HL-60 (cell line): ENCODE measurements around the gene PRODH2.

Source experiments
- DNase-seq, 2 experiments: peaks; one replicate each; pipeline ENCODE4 v3.0.0-alpha.2; 2010 to 2020; ENCODE audit warnings: low read depth in 1 of 2, low spot score in 1 of 2
- H3K27ac ChIP-seq: fragments of 250-450 bp; sonication (Bioruptor Pico); replicated peaks from 2 replicates; pipeline ENCODE4 v1.5.1; 2020; ENCODE audit warnings: mild to moderate bottlenecking, moderate library complexity
- H3K27me3 ChIP-seq: fragments of 250-450 bp; sonication (Bioruptor Pico); 2 replicates; pipeline ENCODE4 v1.5.1; 2021; ENCODE audit warnings: mild to moderate bottlenecking, moderate library complexity; ENCODE audit not compliant: insufficient read depth, poor library complexity, severe bottlenecking
- H3K4me3 ChIP-seq: replicated peaks from 2 replicates; pipeline ENCODE4 v1.5.1; 2011; ENCODE audit warnings: mild to moderate bottlenecking, control low read depth, low read length; ENCODE audit not compliant: insufficient read depth
- GABPA ChIP-seq: IDR thresholded peaks from 2 replicates; pipeline ENCODE4 v1.6.1; 2012; ENCODE audit warnings: low read depth
- POLR2AphosphoS5 ChIP-seq: IDR thresholded peaks from 2 replicates; pipeline ENCODE4 v1.6.1; 2012; ENCODE audit warnings: low read depth
- SPI1 ChIP-seq: IDR thresholded peaks from 2 replicates; pipeline ENCODE4 v1.6.1; 2012; ENCODE audit warnings: low read depth, mild to moderate bottlenecking, borderline replicate concordance
- TF ChIP-seq, protein P1 (sequence below): IDR thresholded peaks from one replicate; pipeline ENCODE4 v1.5.1; 2011; ENCODE audit warnings: low read length, control low read depth, inconsistent platforms; ENCODE audit not compliant: insufficient read depth
- TF ChIP-seq, protein P2 (sequence below): IDR thresholded peaks from 2 replicates; pipeline ENCODE4 v1.6.1; 2012; ENCODE audit warnings: low read depth; ENCODE audit not compliant: insufficient replicate concordance

The PRODH2 gene

GRCh38 chr19:35783469-35784434 lies 28.9 kb downstream of the PRODH2 start:
- H3K4me3 ChIP-seq, result no peak overlapping the region
- no peak for DNase-seq
- no peaks in the 10 kb centered on the region for H3K27me3 ChIP-seq
- no peak for TF ChIP-seq POLR2AphosphoS5
- TF ChIP-seq, protein P1, sequence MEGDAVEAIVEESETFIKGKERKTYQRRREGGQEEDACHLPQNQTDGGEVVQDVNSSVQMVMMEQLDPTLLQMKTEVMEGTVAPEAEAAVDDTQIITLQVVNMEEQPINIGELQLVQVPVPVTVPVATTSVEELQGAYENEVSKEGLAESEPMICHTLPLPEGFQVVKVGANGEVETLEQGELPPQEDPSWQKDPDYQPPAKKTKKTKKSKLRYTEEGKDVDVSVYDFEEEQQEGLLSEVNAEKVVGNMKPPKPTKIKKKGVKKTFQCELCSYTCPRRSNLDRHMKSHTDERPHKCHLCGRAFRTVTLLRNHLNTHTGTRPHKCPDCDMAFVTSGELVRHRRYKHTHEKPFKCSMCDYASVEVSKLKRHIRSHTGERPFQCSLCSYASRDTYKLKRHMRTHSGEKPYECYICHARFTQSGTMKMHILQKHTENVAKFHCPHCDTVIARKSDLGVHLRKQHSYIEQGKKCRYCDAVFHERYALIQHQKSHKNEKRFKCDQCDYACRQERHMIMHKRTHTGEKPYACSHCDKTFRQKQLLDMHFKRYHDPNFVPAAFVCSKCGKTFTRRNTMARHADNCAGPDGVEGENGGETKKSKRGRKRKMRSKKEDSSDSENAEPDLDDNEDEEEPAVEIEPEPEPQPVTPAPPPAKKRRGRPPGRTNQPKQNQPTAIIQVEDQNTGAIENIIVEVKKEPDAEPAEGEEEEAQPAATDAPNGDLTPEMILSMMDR, result no peak
- TF ChIP-seq, protein P2, sequence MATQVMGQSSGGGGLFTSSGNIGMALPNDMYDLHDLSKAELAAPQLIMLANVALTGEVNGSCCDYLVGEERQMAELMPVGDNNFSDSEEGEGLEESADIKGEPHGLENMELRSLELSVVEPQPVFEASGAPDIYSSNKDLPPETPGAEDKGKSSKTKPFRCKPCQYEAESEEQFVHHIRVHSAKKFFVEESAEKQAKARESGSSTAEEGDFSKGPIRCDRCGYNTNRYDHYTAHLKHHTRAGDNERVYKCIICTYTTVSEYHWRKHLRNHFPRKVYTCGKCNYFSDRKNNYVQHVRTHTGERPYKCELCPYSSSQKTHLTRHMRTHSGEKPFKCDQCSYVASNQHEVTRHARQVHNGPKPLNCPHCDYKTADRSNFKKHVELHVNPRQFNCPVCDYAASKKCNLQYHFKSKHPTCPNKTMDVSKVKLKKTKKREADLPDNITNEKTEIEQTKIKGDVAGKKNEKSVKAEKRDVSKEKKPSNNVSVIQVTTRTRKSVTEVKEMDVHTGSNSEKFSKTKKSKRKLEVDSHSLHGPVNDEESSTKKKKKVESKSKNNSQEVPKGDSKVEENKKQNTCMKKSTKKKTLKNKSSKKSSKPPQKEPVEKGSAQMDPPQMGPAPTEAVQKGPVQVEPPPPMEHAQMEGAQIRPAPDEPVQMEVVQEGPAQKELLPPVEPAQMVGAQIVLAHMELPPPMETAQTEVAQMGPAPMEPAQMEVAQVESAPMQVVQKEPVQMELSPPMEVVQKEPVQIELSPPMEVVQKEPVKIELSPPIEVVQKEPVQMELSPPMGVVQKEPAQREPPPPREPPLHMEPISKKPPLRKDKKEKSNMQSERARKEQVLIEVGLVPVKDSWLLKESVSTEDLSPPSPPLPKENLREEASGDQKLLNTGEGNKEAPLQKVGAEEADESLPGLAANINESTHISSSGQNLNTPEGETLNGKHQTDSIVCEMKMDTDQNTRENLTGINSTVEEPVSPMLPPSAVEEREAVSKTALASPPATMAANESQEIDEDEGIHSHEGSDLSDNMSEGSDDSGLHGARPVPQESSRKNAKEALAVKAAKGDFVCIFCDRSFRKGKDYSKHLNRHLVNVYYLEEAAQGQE, result no peak
- no peak for TF ChIP-seq SPI1
- TF ChIP-seq GABPA, result no peak
- no peak overlapping the region for H3K27ac ChIP-seq

DNA sequence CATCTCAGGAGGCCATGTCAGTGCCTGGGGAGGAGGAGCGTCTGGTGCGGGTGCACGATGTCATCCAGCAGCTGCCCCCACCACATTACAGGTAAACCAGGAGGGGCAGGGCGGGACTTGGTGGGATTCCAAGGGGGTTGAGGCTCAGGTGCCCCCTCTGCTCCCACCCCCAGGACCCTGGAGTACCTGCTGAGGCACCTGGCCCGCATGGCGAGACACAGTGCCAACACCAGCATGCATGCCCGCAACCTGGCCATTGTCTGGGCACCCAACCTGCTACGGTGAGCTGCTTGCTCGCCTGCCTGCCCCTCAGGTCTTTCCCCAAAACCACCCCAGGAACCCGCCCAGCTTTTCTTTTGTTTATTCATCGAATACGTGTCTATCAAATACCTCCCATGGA lies 30.1 kb downstream of the PRODH2 start:
- Histone ChIP-seq H3K27ac (no peak overlapping the region), H3K4me3 (no peak overlapping the region), H3K27me3 (no peaks in the 10 kb centered on the region)
- no peak for TF ChIP-seq GABPA
- TF ChIP-seq, protein P2, result no peak
- TF ChIP-seq, protein P1, result no peak
- no peak for DNase-seq

GRCh38 chr19:35781650-35782049 lies 31.0 kb downstream of the PRODH2 start:
- DNase-seq, result no peak
- no peak overlapping the region for H3K27ac ChIP-seq
- TF ChIP-seq, protein P1, result no peak
- TF ChIP-seq, protein P2, result no peak
- TF ChIP-seq POLR2AphosphoS5, result no peak
- no peak for TF ChIP-seq GABPA
- no peak for TF ChIP-seq SPI1
- H3K27me3 ChIP-seq, result no peaks in the 10 kb centered on the region
- no peak overlapping the region for H3K4me3 ChIP-seq
